Stimulated activated CD4-positive, alpha-beta T cell treated with anti-CD3 and anti-CD28 coated beads, TNF-alpha, amount 100 ng/mL, for 4 hours (primary cell): Measurements from ENCODE around the gene PLIN4.
"Not testable (repeated sequence)": the region's sequence is repeated elsewhere in the genome, so short reads cannot be mapped to it uniquely, and the experiment has no call there.

ENCODE experiments used
- DNase-seq, 3 experiments: peaks; one replicate each; pipeline ENCODE4 v3.0.0-alpha.2; 2020; ENCODE audit warnings: low read depth in 3 of 3

Gene PLIN4

GRCh38 chr19:4543842-4544647 lies 25.8 kb upstream of the PLIN4 start:
- DNase-seq, result no peak

- no peak for DNase-seq
Observed at GRCh38 chr19:4542896-4543841, 24.9 kb upstream of the PLIN4 start.

GRCh38 chr19:4541806-4542145 lies 23.5 kb upstream of the PLIN4 start:
- not testable (repeated sequence) for DNase-seq

- DNase-seq, result no peak
Observed at GRCh38 chr19:4541114-4541805, 23.0 kb upstream of the PLIN4 start.

- no peak for DNase-seq
Observed at GRCh38 chr19:4539693-4540581, 21.7 kb upstream of the PLIN4 start, which contains the start of gene LRG1. TSS of gene LRG1 (minus strand) at chr19:4540036. CDS start at chr19:4540013, 23 bp downstream.

GRCh38 chr19:4539169-4539692 lies 20.9 kb upstream of the PLIN4 start:
- no peak for DNase-seq

- DNase-seq, result no peak
Observed at GRCh38 chr19:4538601-4538954, 20.3 kb upstream of the PLIN4 start.

- no peak for DNase-seq
Observed at GRCh38 chr19:4537953-4538600, 19.8 kb upstream of the PLIN4 start.

- no peak for DNase-seq
Observed at GRCh38 chr19:4536798-4537197, 18.5 kb upstream of the PLIN4 start.

- no peak for DNase-seq
Observed at GRCh38 chr19:4534836-4535658, 16.8 kb upstream of the PLIN4 start, which contains the start of gene PLIN5. TSS of gene PLIN5 (minus strand) at chr19:4535224. CDS start at chr19:4534074, 1,150 bp downstream.

- DNase-seq, result no peak
Observed at GRCh38 chr19:4533835-4534424, 15.6 kb upstream of the PLIN4 start.

- no peak for DNase-seq
Observed at GRCh38 chr19:4533334-4533733, 15.0 kb upstream of the PLIN4 start.

GRCh38 chr19:4531562-4532165 lies 13.4 kb upstream of the PLIN4 start:
- no peak for DNase-seq

- no peak for DNase-seq
Observed at GRCh38 chr19:4529924-4530522, 11.7 kb upstream of the PLIN4 start.

GRCh38 chr19:4528843-4529242 lies 10.6 kb upstream of the PLIN4 start:
- DNase-seq, result no peak

- DNase-seq, result not testable (repeated sequence)
Observed at GRCh38 chr19:4527377-4527776, 9.1 kb upstream of the PLIN4 start.

- no peak for DNase-seq
Observed at GRCh38 chr19:4525563-4526002, 7.3 kb upstream of the PLIN4 start.
